ENCODE results near the gene ZFP37.
"Not testable (repeated sequence)": the region's sequence is repeated elsewhere in the genome, so short reads cannot be mapped to it uniquely, and the experiment has no call there.

The ZFP37 gene

GRCh38 chr9:113056191-113057106 is at the start of gene ZFP37:
Gene ZFP37 (minus strand): TSS chr9:113056724. CDS start chr9:113056688, 36 bp downstream.
- DNase-seq: peak; percentile 81

- not testable (repeated sequence) for DNase-seq
Observed at GRCh38 chr9:113105345-113105744, 48.8 kb upstream of the ZFP37 start.

- no peak for DNase-seq
Observed at GRCh38 chr9:113095561-113095960, 39.0 kb upstream of the ZFP37 start.

- not testable (repeated sequence) for DNase-seq
Observed at GRCh38 chr9:113089924-113090323, 33.4 kb upstream of the ZFP37 start.

GRCh38 chr9:113089143-113089505 is 32.6 kb upstream of the ZFP37 start:
- not testable (repeated sequence) for DNase-seq

- not testable (repeated sequence) for DNase-seq
Observed at GRCh38 chr9:113088456-113089142, 32.1 kb upstream of the ZFP37 start.

- DNase-seq: not testable (repeated sequence)
Observed at GRCh38 chr9:113062932-113063310, 6.4 kb upstream of the ZFP37 start.

GRCh38 chr9:113062256-113062931 is 5.9 kb upstream of the ZFP37 start:
- not testable (repeated sequence) for DNase-seq

GRCh38 chr9:113061072-113061850 is 4.7 kb upstream of the ZFP37 start:
- DNase-seq: not testable (repeated sequence)

GRCh38 chr9:113059581-113060284 is 3.2 kb upstream of the ZFP37 start:
- not testable (repeated sequence) for DNase-seq

GRCh38 chr9:113057193-113057592 is 669 bp upstream of the ZFP37 start:
- no peak for DNase-seq

GRCh38 chr9:113042884-113043657 is 13.5 kb downstream of the ZFP37 start:
- no peak for DNase-seq

GRCh38 chr9:113026200-113026599 is 30.3 kb downstream of the ZFP37 start:
- no peak for DNase-seq

GRCh38 chr9:113018247-113018646 is 38.3 kb downstream of the ZFP37 start:
- DNase-seq: no peak

- no peak for DNase-seq
Observed at GRCh38 chr9:113012492-113012891, 44.0 kb downstream of the ZFP37 start.

GRCh38 chr9:113011911-113012381 is 44.6 kb downstream of the ZFP37 start, which contains the start of gene ZNF883:
Gene ZNF883 (minus strand): TSS chr9:113012192.
- peak; percentile 48 for DNase-seq

GRCh38 chr9:113005777-113006176 is 50.7 kb downstream of the ZFP37 start:
- DNase-seq: no peak

- DNase-seq: no peak
Observed at GRCh38 chr9:112997236-112997941, 59.1 kb downstream of the ZFP37 start.

Measured in activated CD4-positive, alpha-beta T cell treated with anti-CD3 and anti-CD28 coated beads for 48 hours (primary cell).